ENCODE measurements around the gene KAT8. TPM values are rescaled to one million over a fixed set of nuclear protein-coding genes. Genes with fewer than 3 reads are reported as not detected.
A peak's percentile ranks its signal among the peaks of the same experiment; 100 is the strongest.

Gene KAT8
- total and polyA plus RNA-seq, 9 of the 15 experiments (the other 6 are each of a cell fraction or from before 2014, with no cell fraction given) = 10.0 to 98.5 (median 76.4) TPM

- no peak for TF ChIP-seq ZNF75A (CRISPR knock-in tag; IDR thresholded peaks at IDR 0.05)
- TF ChIP-seq MGA (IDR thresholded peaks at IDR 0.05) = no peak
- peak; percentile 94 for TF ChIP-seq NFRKB (IDR thresholded peaks at IDR 0.05; ENCODE audit: low read depth)
- TF ChIP-seq RFX5 (IDR thresholded peaks at IDR 0.05; ENCODE audit: low read depth, low read length) = peak; percentile 47; the same call in 1 of the 2 replicates
- TF ChIP-seq POLR2AphosphoS5 (IDR thresholded peaks at IDR 0.05; ENCODE audit: control insufficient read depth, insufficient read depth, low read depth, low read length) = peak; percentile 99
- peak in 1 of 2 experiments; percentile 91; a peak in 1 of 4 replicates for TF ChIP-seq TBL1XR1 (IDR thresholded peaks at IDR 0.05; ENCODE audit: low read length in 2 of 2)
- TF ChIP-seq CTCF (IDR thresholded peaks at IDR 0.05 in 2 of 3, conservative IDR thresholded peaks at IDR 0.05 in 1 of 3; ENCODE audit: insufficient read depth in 2 of 3, low read depth in 1 of 3, low read length in 3 of 3) = peak in 2 of 3 experiments; percentile 4 to 5; a peak in 1 of 6 replicates
- TF ChIP-seq PCBP1 (IDR thresholded peaks at IDR 0.05; ENCODE audit: low read depth, low read length, poor library complexity, severe bottlenecking) = peak; percentile 36
- 0 out of 2 replicates have a peak, but pooled peaks have one; percentile 39 for TF ChIP-seq ZSCAN32 (CRISPR knock-in tag; IDR thresholded peaks at IDR 0.05)
- TF ChIP-seq ATF4 (CRISPR knock-in tag; IDR thresholded peaks at IDR 0.05) = no peak
- no peak for TF ChIP-seq MEF2A (IDR thresholded peaks at IDR 0.05; ENCODE audit: control insufficient read depth, low read depth, low read length)
- TF ChIP-seq ZNF695 (CRISPR knock-in tag; IDR thresholded peaks at IDR 0.05) = no peak
Measured at GRCh38 chr16:31179747-31180459, 62.4 kb downstream of the KAT8 start, which contains the start of gene FUS (continued).
